Calu3 (cell line): ENCODE measurements around the gene CD6. TPM values are rescaled to one million over a fixed set of nuclear protein-coding genes. Genes with fewer than 3 reads are reported as not detected.

Experiments
- BruUV-seq: library from RNA; stranded (reverse); fragments of 400-500 nt; replicated peaks from 2 replicates; lab custom pipeline; 2021; lab: Mats Ljungman, UMichigan
- CTCF ChIA-PET: fragments of 300-600 bp; sonication (Branson Sonifier 250); formaldehyde crosslinking; loops from one replicate; lab custom pipeline; 2022; ENCODE audit warnings: antibody characterized with exemption; lab: Charles Lee
- DNase-seq: peaks from one replicate; pipeline ENCODE4 v3.0.0; 2022
- H3K27ac Mint-ChIP-seq: one replicate; pipeline ENCODE4 v1.8.0; 2022; ENCODE audit warnings: mixed read lengths; ENCODE audit not compliant: unreplicated experiment
- H3K27me3 Mint-ChIP-seq: one replicate; pipeline ENCODE4 v1.8.0; 2022; ENCODE audit warnings: mixed read lengths; ENCODE audit not compliant: unreplicated experiment
- H3K36me3 Mint-ChIP-seq: one replicate; pipeline ENCODE4 v1.8.0; 2022; ENCODE audit warnings: mild to moderate bottlenecking, moderate library complexity, mixed read lengths; ENCODE audit not compliant: insufficient read depth, unreplicated experiment
- H3K4me1 Mint-ChIP-seq: one replicate; pipeline ENCODE4 v1.8.0; 2022; ENCODE audit warnings: mild to moderate bottlenecking, low read depth, mixed read lengths; ENCODE audit not compliant: unreplicated experiment
- H3K4me3 Mint-ChIP-seq: one replicate; pipeline ENCODE4 v1.8.0; 2022; ENCODE audit warnings: mild to moderate bottlenecking, low read depth, moderate library complexity, mixed read lengths; ENCODE audit not compliant: unreplicated experiment
- H3K9me3 Mint-ChIP-seq: one replicate; pipeline ENCODE4 v1.8.0; 2022; ENCODE audit warnings: low read depth, mixed read lengths; ENCODE audit not compliant: unreplicated experiment
- CTCF ChIP-seq: fragments of 200-600 bp; IDR thresholded peaks from one replicate; pipeline ENCODE4 v1.8.0; 2022; ENCODE audit warnings: antibody characterized with exemption; ENCODE audit not compliant: unreplicated experiment
- intact Hi-C: fragments of 100-400 bp; cut with micrococcal nuclease; formaldehyde crosslinking; loops from one replicate; pipeline ENCODE4 v1.10.0; 2022; ENCODE audit not compliant: unreplicated experiment
- total RNA-seq: library from RNA; stranded (reverse); gene quantifications from 2 replicates; pipeline ENCODE4 v1.2.3, GENCODE V29; 2022

CD6 gene
- total RNA-seq, 1 experiment from 2014 or later: 0.26 TPM

- no peak for TF ChIP-seq CTCF
- intact Hi-C loops: no loop called here
- Mint-ChIP-seq H3K36me3 (no peaks in the 10 kb centered on the region), H3K27me3 (peaks cover 29% of the 10 kb centered on the region), H3K4me1 (no peaks in the 10 kb centered on the region), H3K9me3 (no peaks in the 10 kb centered on the region), H3K4me3 (no peak overlapping the region), H3K27ac (no peak overlapping the region)
- CTCF ChIA-PET: no interaction called here
- DNase-seq: no peak
- no TSS peak for BruUV-seq
These were observed 83.0 kb downstream of the CD6 start for GRCh38 chr11:61054513-61054912.

- H3K27ac Mint-ChIP-seq: no peak overlapping the region
- H3K4me3 Mint-ChIP-seq: no peak overlapping the region
- H3K4me1 Mint-ChIP-seq: no peaks in the 10 kb centered on the region
- BruUV-seq: no TSS peak
- CTCF ChIA-PET: no interaction called here
- peaks cover 24% of the 10 kb centered on the region for H3K27me3 Mint-ChIP-seq
- TF ChIP-seq CTCF: no peak
- H3K9me3 Mint-ChIP-seq: no peaks in the 10 kb centered on the region
- DNase-seq: no peak
- H3K36me3 Mint-ChIP-seq: no peaks in the 10 kb centered on the region
- intact Hi-C loops: no loop called here
These were observed 83.6 kb downstream of the CD6 start for GRCh38 chr11:61054927-61055562.

- Mint-ChIP-seq H3K9me3 (no peaks in the 10 kb centered on the region), H3K36me3 (no peaks in the 10 kb centered on the region), H3K4me3 (no peak overlapping the region), H3K27me3 (peaks cover 17% of the 10 kb centered on the region), H3K4me1 (peaks cover 4% of the 10 kb centered on the region), H3K27ac (no peak overlapping the region)
- no peak for DNase-seq
- CTCF ChIA-PET: no interaction called here
- intact Hi-C loops: no loop called here
- TF ChIP-seq CTCF: no peak
- no TSS peak for BruUV-seq
These were observed 84.3 kb downstream of the CD6 start for GRCh38 chr11:61055776-61056175.

GRCh38 chr11:61056571-61056970 lies 85.1 kb downstream of the CD6 start:
- Mint-ChIP-seq H3K27me3 (peaks cover 17% of the 10 kb centered on the region), H3K36me3 (no peaks in the 10 kb centered on the region), H3K27ac (no peak overlapping the region), H3K4me3 (no peak overlapping the region), H3K4me1 (peaks cover 12% of the 10 kb centered on the region), H3K9me3 (no peaks in the 10 kb centered on the region)
- intact Hi-C loops: no loop called here
- CTCF ChIA-PET: no interaction called here
- TF ChIP-seq CTCF: no peak
- no TSS peak for BruUV-seq
- no peak for DNase-seq
